IPS-NIHi7 (cell line): ENCODE data around the gene ETV5.
A peak's percentile ranks its signal among the peaks of the same experiment; 100 is the strongest.

ENCODE experiments used
- DNase-seq: peaks from one replicate; pipeline ENCODE4 v3.0.0; 2012; ENCODE audit warnings: mixed read lengths; ENCODE audit errors: extremely low spot score

ETV5 gene

GRCh38 chr3:186108941-186109865, at the start of gene ETV5:
Gene ETV5 (minus strand): TSS chr3:186109089. CDS start chr3:186105868, 3,221 bp downstream.
- peak; percentile 98 for DNase-seq

- no peak for DNase-seq
These were observed 45.8 kb upstream of the ETV5 start for GRCh38 chr3:186154641-186155040.

- DNase-seq, result no peak
These were observed 44.0 kb upstream of the ETV5 start for GRCh38 chr3:186152889-186153292.

- DNase-seq, result no peak
These were observed 43.5 kb upstream of the ETV5 start for GRCh38 chr3:186152361-186152798.

- DNase-seq, result no peak
These were observed 42.4 kb upstream of the ETV5 start for GRCh38 chr3:186151077-186151971.

- DNase-seq, result no peak
These were observed 41.3 kb upstream of the ETV5 start for GRCh38 chr3:186150041-186150830.

- DNase-seq, result no peak
These were observed 40.6 kb upstream of the ETV5 start for GRCh38 chr3:186149319-186149960.

GRCh38 chr3:186144257-186144656, 35.4 kb upstream of the ETV5 start:
- no peak for DNase-seq

GRCh38 chr3:186143250-186143649, 34.4 kb upstream of the ETV5 start:
- no peak for DNase-seq

- no peak for DNase-seq
These were observed 33.6 kb upstream of the ETV5 start for GRCh38 chr3:186142393-186142932.

GRCh38 chr3:186141790-186142189, 32.9 kb upstream of the ETV5 start:
- DNase-seq, result no peak

- DNase-seq, result no peak
These were observed 29.5 kb upstream of the ETV5 start for GRCh38 chr3:186138272-186138981.

- no peak for DNase-seq
These were observed 28.3 kb upstream of the ETV5 start for GRCh38 chr3:186137051-186137685.

- no peak for DNase-seq
These were observed 25.1 kb upstream of the ETV5 start for GRCh38 chr3:186133980-186134379.

GRCh38 chr3:186132487-186132886, 23.6 kb upstream of the ETV5 start:
- DNase-seq, result no peak

- DNase-seq, result no peak
These were observed 20.3 kb upstream of the ETV5 start for GRCh38 chr3:186129206-186129605.

- DNase-seq, result peak; percentile 46
These were observed 19.3 kb upstream of the ETV5 start for GRCh38 chr3:186128158-186128557.

- DNase-seq, result no peak
These were observed 18.6 kb upstream of the ETV5 start for GRCh38 chr3:186127463-186127862.

- no peak for DNase-seq
These were observed 16.2 kb upstream of the ETV5 start for GRCh38 chr3:186125118-186125517.

- DNase-seq, result no peak
These were observed 15.7 kb upstream of the ETV5 start for GRCh38 chr3:186124592-186124991.
